ENCODE measurements around the gene TMEM131L.
"Not testable (repeated sequence)": the region's sequence is repeated elsewhere in the genome, so short reads cannot be mapped to it uniquely, and the experiment has no call there.

TMEM131L gene

GRCh38 chr4:153481478-153481877 lies 15.3 kb downstream of the TMEM131L start:
- no peak for FAIRE-seq

GRCh38 chr4:153483432-153484418 lies 17.6 kb downstream of the TMEM131L start:
- no peak for FAIRE-seq

DNA sequence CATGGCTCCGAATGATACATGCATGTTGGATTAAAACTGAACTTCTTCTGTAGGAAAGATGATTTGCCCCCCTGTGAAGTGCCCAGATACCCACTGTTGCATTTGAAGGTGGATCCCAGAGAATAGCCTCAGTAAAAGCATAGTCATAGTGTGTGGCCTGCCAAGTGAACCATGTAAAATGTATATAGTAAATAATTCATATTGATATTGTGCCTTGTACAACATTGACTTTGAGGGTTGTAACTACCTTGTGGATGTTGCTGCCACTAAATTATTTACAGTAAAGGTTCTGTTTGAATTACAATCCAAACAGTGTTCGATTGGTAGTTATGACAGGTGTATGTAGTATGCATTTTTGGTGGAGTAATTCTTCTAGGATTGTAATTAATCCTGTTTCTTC lies 19.2 kb downstream of the TMEM131L start:
- no peak for FAIRE-seq

- FAIRE-seq, result no peak
These were observed 19.7 kb downstream of the TMEM131L start for GRCh38 chr4:153485860-153486259.

GRCh38 chr4:153486281-153487151 lies 20.4 kb downstream of the TMEM131L start:
- FAIRE-seq, result peak; percentile 89

GRCh38 chr4:153488006-153488891 lies 22.1 kb downstream of the TMEM131L start:
- FAIRE-seq, result no peak

- no peak for FAIRE-seq
These were observed 23.8 kb downstream of the TMEM131L start for GRCh38 chr4:153489856-153490558.

GRCh38 chr4:153490985-153491483 lies 24.9 kb downstream of the TMEM131L start:
- no peak for FAIRE-seq

DNA sequence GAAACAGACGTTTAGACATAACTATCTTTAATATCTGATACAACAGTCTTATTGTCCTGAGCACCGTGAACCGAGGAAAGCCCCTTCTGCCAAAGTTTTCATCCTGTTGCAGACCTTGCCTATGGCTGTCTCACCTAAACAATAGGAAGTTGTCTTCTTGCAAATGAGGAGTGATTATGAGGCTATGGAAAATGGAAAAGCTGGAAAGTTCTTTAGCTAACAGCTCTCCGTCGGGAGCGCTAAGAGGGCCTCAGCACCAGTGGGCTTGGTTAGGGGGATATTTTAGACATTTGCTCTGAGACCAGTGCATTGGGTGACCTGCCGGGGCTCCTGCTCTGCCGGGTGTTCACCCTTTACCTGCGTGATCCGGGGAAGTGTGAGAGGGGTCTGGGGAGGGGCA lies 28.4 kb downstream of the TMEM131L start:
- FAIRE-seq, result no peak

GRCh38 chr4:153495480-153496193 lies 29.5 kb downstream of the TMEM131L start:
- FAIRE-seq, result no peak

GRCh38 chr4:153497091-153497531 lies 31.0 kb downstream of the TMEM131L start:
- FAIRE-seq, result no peak

DNA sequence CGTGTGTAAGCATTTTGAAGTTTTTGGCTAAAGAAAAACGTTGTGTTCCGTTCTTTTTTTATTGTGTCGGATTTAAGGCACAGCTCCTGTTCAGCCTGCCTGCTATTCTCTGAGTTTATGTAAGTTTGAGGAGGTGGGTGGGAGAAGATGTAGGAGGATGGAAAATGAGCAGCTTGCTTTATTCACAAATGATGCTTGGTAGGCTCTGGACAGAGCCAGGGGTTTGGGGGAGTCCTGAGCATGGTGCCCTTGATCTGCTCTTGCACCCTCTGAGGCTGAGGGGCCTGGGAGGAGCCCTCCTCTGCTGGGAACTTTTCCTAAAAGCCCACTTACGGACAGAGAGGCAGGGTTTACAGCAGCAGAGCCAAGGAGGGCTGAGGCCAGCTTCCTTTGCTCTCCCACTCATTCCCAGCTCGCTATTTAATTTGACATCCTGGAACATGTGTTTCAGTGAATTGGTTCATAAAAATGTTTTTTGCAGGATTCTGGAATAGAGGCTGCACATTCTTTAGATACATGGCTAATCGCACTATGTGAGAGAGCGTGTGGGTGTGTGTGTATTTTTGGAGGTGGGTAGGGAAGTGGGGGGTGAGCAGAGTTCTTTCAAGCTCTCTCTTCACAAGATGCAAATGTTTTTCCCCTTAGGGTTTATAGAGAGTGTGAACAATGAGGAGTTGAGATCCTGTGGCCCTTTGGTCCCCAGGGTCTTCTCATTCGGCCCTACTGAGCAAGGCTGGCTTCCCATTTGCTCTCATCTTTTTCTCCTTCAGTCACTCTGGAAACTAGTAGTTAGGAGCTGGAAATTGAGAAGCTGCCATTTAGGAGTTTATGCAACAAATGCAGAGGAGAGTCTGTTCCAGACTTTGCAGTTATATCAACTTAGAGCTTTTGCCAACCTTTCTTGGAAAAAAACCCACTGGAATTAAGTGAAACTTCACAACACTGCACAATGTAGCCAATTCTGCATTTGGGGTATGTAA lies 32.1 kb downstream of the TMEM131L start:
- FAIRE-seq, result no peak

- no peak for FAIRE-seq
These were observed 32.8 kb downstream of the TMEM131L start for GRCh38 chr4:153499005-153499404.

DNA sequence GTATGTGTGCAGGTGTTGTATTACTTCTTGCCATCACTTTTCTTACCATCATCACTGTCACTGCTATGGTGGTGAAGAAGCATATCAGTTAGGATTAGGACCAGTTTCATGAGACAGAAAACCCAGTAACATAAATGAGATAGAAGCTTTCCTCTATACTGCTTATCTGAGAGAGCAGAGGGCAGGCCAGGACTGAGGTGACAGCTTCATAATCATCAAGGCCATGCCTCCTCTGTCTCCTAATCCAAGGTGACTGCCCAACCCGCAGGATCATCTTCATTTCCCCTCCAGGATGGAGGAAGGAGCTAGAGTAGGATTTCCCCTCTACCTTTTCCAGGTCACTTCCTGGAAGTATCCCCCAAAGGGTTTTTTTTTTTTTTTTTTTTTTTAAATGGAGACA lies 35.4 kb downstream of the TMEM131L start:
- FAIRE-seq, result no peak

- no peak for FAIRE-seq
These were observed 36.4 kb downstream of the TMEM131L start for GRCh38 chr4:153502584-153502983.

DNA sequence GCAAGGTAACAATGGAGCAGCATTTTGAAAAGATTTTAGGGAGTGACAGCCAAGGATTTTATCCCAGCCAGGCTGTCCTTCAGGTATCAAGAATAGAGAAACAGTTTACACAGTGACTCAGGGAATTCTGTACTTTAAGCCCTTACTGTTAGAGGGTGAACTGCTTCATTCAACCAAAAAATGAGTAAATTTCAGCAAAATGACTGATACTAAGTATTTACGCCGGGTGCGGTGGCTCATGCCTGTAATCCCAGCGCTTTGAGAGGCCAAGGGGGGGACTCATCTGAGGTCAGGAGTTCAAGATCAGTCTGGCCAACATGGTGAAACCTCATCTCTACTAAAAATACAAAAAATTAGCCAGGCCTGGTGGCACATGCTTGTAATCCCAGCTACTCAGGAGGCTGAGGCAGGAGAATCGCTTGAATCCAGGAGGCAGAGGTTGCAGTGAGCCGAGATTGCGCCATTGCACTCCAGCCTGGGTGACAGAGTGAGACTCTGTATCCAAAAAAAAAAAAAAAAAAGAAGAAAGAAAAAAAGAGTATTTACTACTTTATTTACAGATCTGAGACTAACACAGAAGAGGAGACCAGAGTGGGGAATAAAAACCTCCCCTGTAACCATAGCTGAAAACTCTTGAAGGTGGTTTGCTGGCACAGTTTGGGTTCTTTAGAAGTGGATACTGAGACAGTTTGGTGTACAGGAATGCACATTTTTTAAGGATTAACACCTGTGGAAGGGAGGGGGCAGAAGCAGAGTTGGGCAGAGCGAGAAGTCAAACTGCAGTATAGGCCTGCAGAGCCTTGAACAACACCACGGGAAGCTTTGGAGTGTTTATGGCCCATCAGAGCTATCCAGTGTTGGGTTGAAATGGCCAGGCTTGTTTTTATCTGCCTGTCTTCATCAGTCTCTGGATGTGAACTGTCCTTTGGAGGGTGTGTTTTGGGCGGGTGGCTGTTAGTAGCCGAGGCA lies 40.5 kb downstream of the TMEM131L start:
- FAIRE-seq, result no peak

GRCh38 chr4:153507310-153508073 lies 41.3 kb downstream of the TMEM131L start:
- no peak for FAIRE-seq

DNA sequence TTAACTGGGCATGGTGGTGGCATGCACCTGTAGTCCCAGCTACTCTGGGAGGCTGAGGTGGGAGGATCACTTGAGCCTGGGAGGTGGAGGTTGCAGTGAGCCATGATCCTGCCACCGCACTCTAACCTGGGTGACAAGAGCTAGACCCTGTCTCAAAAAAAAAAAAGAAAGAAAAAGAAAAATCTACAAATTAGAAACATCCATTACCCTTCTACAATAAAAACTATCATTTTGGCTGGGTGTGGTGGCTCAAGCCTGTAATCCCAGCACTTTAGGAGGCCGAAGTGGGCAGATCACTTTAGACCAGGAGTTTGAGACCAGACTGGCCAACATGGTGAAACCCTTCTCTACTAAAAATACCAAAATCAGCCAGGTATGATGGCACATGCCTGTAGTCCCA lies 43.1 kb downstream of the TMEM131L start:
- not testable (repeated sequence) for FAIRE-seq
